ENCODE results near the gene UBE2E2.

GRCh38 chr3:23217872-23218554, 14.9 kb downstream of the UBE2E2 start:
- TF ChIP-seq, protein P1, sequence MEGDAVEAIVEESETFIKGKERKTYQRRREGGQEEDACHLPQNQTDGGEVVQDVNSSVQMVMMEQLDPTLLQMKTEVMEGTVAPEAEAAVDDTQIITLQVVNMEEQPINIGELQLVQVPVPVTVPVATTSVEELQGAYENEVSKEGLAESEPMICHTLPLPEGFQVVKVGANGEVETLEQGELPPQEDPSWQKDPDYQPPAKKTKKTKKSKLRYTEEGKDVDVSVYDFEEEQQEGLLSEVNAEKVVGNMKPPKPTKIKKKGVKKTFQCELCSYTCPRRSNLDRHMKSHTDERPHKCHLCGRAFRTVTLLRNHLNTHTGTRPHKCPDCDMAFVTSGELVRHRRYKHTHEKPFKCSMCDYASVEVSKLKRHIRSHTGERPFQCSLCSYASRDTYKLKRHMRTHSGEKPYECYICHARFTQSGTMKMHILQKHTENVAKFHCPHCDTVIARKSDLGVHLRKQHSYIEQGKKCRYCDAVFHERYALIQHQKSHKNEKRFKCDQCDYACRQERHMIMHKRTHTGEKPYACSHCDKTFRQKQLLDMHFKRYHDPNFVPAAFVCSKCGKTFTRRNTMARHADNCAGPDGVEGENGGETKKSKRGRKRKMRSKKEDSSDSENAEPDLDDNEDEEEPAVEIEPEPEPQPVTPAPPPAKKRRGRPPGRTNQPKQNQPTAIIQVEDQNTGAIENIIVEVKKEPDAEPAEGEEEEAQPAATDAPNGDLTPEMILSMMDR (IDR thresholded peaks at IDR 0.05; ENCODE audit: low read depth, low read length, poor library complexity, severe bottlenecking), result no peak
- TF ChIP-seq EZH2phosphoT487 (IDR thresholded peaks at IDR 0.05; ENCODE audit: borderline replicate concordance, low read length), result no peak
